HL-60 (cell line): Measurements from ENCODE around the gene KMT2E.

Experiments used
- CTCF ChIP-seq: IDR thresholded peaks from one replicate; pipeline ENCODE4 v1.5.1; 2011; ENCODE audit warnings: low read length, control low read depth, inconsistent platforms; ENCODE audit not compliant: insufficient read depth
- GABPA ChIP-seq: IDR thresholded peaks from 2 replicates; pipeline ENCODE4 v1.6.1; 2012; ENCODE audit warnings: low read depth
- POLR2AphosphoS5 ChIP-seq: IDR thresholded peaks from 2 replicates; pipeline ENCODE4 v1.6.1; 2012; ENCODE audit warnings: low read depth
- TF ChIP-seq, protein P1 (sequence below): IDR thresholded peaks from 2 replicates; pipeline ENCODE4 v1.6.1; 2012; ENCODE audit warnings: low read depth; ENCODE audit not compliant: insufficient replicate concordance

- TF ChIP-seq CTCF (no peak), POLR2AphosphoS5 (no peak), GABPA (no peak)
- TF ChIP-seq, protein P1, sequence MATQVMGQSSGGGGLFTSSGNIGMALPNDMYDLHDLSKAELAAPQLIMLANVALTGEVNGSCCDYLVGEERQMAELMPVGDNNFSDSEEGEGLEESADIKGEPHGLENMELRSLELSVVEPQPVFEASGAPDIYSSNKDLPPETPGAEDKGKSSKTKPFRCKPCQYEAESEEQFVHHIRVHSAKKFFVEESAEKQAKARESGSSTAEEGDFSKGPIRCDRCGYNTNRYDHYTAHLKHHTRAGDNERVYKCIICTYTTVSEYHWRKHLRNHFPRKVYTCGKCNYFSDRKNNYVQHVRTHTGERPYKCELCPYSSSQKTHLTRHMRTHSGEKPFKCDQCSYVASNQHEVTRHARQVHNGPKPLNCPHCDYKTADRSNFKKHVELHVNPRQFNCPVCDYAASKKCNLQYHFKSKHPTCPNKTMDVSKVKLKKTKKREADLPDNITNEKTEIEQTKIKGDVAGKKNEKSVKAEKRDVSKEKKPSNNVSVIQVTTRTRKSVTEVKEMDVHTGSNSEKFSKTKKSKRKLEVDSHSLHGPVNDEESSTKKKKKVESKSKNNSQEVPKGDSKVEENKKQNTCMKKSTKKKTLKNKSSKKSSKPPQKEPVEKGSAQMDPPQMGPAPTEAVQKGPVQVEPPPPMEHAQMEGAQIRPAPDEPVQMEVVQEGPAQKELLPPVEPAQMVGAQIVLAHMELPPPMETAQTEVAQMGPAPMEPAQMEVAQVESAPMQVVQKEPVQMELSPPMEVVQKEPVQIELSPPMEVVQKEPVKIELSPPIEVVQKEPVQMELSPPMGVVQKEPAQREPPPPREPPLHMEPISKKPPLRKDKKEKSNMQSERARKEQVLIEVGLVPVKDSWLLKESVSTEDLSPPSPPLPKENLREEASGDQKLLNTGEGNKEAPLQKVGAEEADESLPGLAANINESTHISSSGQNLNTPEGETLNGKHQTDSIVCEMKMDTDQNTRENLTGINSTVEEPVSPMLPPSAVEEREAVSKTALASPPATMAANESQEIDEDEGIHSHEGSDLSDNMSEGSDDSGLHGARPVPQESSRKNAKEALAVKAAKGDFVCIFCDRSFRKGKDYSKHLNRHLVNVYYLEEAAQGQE: no peak
Measured at GRCh38 chr7:104982308-104983075, 31.5 kb upstream of the KMT2E start.
